ENCODE measurements around the gene MTUS2.

Gene MTUS2

DNA sequence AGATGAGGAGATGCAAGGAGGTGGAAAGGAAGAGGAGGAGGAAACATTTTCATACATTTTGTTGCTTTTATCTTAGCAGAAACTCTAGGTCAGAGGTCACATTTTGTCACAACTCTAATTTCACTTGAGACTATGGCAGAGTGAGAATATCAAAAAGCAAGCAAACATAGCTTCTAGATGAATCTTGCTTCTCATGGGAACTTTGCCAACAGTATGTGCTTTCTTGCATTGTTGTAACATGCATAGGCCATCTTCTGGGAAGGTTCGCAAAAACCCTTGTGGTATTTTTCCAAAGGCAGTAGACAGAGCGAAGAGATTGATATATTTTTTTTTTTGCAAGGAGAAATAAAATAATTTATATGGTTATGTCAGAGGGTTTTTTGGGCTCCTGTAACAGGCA, 291.3 kb downstream of the MTUS2 start:
- no peak for DNase-seq

DNA sequence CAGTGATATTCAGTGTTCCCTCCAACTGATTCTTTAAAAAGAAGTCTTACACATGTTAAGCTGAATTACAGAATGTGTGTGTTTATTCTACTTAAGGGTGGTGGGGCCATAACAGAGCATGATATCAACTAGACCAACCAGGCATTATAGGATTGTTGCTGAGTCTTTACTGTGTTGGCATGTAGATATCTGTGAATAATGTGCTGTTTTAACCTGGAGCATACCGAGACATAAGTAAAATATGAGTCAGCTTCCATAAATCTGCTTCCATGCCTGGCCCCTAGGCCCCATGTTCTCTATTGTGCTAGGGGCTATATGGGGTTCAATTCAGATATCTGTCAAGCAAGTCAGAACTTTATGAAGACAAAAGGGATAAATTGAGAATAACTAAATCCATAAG, 295.7 kb downstream of the MTUS2 start:
- DNase-seq = no peak

DNA sequence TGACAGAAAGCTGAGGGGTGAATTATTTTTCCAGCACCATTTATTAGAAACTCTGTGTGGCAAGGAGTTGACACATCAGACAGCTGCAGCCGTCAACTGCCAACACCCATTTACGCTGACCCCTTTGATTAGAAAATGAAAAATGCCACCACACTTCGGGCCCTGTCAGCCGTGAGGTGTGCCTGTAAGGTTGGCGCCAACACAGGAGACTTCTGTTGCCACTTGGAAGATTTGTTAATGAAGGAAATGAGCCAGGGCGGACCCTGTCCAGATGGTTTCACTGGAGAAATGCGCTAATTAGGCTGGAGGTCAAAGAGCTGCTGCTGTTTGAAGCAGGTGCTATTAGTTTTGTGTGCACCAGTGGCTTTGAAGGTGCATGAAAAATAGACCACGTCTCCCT, 297.5 kb downstream of the MTUS2 start:
- DNase-seq = no peak

GRCh38 chr13:29118471-29118870, 298.3 kb downstream of the MTUS2 start:
- DNase-seq = no peak

DNA sequence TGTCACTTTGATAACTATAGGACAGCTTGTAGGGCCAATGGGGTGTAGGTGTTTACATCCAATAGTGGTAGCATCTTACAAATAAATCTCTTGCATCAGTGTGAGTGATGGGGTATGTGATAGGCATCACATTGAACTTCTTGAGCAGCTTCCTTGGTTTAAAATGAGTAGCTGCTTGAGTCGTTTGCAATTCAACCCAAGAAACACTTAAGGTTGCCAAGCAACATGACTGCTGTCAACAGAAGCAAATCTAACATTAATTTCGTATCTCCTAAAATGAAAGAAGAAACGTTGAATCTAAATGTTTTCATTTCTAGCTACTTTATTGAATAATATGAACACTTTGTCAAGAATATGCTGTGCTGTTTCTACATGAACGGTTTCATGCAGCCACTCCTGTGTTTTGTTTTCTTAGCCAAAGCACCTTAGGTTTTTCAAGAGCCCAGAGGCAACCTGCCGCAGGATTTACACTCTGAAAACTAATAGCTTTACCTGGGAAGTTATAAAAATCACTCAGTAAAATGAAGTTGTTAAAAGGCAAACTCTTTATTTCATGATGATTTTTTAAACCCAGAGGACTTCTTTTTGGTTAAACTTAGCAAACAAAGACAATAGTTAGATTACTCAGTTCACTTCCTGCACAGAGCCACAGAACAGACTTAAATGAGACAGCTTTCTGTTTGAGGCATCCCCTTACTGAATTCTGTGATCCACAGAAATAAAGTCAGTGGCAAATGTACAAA, 305.2 kb downstream of the MTUS2 start:
- no peak for DNase-seq

DNA sequence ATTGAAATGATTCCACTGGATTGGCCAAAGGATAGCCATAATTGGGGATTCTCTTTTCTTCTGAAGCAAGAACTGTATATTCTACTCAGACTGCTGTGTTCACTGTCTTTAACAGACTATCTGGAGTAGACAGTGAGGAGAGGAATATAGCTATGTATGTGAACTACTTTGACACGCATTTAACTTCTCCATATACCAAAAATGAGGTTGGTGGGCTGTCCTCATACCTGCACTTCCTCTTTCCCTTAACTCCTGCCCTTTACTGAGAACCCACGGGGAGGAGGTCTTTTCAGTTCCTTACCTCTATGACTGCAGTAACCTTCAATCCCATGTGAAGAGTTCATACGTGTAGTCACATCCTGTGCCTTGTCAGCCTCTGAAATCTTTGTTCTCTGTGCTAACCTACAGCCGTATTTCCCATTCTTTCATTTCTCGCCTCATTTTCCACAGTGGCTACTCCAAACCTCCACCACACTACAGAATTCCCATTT, 305.8 kb downstream of the MTUS2 start:
- no peak for DNase-seq

DNA sequence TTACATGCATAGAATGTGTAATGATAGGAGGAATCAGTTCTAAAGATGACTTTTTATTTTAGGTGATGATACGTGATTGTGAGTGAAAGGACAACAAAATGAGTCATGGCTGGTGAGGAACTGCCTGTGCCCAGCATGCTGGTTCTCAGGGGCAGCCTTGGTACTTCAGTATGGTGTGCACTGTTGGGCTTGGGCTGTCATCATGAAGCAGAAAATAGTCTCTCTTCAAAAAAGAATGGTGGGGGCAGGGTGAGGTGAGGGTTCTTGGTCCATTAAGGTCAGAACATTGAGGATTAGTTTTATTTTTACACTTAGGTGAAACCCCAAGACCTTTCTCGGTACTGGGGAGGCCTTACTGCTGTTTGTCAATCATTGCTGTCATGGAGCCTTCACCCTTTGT, 309.5 kb downstream of the MTUS2 start:
- DNase-seq = no peak

DNA sequence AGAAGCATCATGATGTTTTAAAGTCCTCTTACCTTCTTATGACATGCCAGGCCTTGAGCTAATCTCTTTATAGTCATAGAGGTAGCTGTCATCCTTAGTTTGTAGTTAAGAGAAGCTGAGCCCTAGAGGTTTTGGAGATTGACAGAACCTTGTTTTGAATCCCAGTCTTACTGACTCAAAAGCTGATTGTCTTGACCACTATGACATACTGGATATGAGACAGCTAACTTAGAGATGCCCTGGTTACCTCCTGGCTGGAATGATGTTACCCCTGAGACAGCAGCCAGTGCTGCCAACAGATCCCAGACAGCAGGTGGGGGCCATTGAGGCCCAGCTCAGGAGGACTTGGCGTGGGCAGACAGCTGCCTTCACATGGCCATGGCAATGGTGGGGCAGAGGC, 311.0 kb downstream of the MTUS2 start:
- DNase-seq = no peak

DNA sequence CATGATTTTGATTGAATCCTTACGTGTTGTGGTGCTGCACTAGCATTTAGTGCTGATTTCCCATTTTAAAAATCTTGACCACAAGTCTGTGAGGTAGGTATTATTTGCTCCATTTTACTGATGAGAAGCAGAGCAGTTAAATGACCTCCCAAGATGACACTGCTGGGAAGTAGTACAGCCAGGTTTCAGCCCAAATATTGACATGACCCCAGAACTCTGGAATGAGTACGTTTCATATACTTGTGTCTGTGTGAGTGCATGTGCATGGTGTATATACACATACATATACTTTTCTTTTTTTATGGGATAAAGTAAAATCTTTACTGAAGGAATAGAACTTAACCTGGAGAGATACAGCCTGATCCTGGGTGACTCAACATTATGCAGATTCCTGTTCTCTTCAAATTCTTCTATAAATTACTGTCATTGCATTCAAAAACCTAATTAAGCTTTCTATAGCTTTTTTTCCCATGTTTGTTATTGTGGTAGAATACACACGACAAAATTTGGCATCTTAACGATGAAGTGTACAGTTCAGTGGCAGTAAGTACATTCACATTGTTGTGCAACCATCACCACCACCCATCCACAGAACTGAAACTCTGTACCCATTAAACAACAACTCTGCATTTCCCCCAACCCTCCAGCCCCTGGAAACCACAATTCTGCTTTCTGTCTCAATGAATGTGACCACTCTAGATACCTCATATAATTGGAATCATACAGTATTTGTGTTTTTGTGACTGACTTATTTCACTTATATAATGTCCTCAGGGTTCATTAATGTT, 311.9 kb downstream of the MTUS2 start:
- no peak for DNase-seq

GRCh38 chr13:29136341-29136740, 316.2 kb downstream of the MTUS2 start:
- no peak for DNase-seq

DNA sequence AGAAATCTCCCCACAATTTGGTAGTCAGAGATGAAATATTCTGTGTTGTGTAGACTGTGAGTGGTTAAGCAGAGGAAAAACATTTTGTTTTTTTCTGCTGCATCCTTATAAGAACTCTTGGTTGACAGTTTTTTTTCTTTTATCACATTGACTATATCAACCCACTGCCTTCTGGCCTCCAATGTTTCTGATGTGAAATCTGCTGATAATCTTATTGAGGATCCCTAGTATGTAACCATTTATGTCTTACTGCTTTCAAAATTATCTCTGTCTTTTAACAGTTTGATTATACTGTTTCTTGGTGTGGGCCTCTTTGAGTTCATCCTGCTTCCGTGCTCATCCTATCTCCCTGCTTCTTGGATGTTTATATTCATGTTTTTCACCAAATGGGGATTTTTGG, 316.9 kb downstream of the MTUS2 start:
- no peak for DNase-seq

- DNase-seq = no peak
Measured at GRCh38 chr13:29137995-29138394, 317.9 kb downstream of the MTUS2 start.

GRCh38 chr13:29140277-29140676, 320.1 kb downstream of the MTUS2 start:
- DNase-seq = no peak

GRCh38 chr13:29143847-29144246, 323.7 kb downstream of the MTUS2 start:
- no peak for DNase-seq

DNA sequence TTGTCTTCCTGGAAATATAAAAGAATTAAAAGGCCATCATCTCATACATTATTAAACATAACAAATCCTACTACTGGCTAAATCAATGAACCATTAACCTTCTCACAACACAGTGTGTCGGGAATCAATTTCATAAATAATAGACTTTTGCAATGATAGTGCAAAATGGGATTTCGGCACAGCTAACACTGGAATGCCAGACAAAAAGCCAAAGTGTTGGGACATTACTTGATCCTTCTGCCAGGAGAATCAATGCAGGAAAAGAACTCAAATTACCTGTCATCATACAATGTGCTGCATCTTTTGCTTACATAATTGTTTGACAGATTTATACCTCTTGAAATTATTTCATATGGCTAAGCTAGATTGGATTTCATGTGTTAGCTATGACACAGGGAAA, 334.3 kb downstream of the MTUS2 start:
- DNase-seq = no peak

DNA sequence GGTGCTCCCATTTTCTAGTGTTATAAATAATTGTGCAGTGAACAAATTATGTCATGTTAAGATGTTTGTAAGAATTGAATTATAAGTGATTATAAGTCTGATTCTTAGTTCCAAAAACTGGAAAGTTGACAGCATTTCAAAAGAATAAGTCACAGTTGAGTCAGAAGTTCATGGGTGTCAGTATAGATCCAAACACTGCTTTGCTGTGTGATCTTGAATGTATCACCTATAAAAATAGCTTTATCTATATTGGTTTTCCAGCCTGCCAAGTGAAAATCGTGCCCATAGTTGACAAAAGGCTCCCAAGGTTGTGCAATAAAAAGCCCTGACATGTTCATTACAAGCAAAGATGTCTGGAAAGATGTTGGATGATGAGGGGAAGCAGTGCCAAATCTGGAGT, 336.0 kb downstream of the MTUS2 start:
- no peak for DNase-seq

GRCh38 chr13:29159871-29160270, 339.7 kb downstream of the MTUS2 start:
- no peak for DNase-seq

- DNase-seq = no peak
Measured at GRCh38 chr13:29160862-29161261, 340.7 kb downstream of the MTUS2 start.

GRCh38 chr13:29161676-29162075, 341.5 kb downstream of the MTUS2 start:
- no peak for DNase-seq

DNA sequence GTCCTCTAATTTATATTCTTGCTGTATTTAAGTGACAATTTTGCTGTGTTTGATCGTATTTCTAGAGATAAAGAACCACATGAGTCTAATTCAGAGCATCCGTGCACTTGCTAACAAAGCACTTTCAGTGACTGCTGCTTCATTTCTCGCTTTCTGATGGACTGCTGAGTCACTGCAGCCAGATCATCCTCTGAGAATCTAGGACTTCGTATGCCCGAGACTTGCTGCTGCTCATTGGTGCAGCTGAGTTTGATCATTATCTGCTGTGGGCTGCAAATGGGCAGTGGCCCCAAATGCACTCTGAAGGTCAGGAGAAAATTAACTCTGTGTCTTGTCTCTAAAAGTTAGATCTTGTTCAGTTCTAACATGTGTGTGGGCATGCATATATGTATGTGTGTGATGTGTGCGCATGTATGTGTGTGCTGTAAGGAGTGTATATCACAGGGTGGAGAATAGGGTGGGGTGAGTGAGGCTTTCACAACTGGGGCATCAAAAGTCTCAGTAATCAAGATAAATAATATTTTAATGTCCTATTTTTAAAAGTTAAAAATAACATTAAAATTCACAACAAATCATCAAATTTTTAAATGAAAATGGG, 342.6 kb downstream of the MTUS2 start:
- no peak for DNase-seq

DNA sequence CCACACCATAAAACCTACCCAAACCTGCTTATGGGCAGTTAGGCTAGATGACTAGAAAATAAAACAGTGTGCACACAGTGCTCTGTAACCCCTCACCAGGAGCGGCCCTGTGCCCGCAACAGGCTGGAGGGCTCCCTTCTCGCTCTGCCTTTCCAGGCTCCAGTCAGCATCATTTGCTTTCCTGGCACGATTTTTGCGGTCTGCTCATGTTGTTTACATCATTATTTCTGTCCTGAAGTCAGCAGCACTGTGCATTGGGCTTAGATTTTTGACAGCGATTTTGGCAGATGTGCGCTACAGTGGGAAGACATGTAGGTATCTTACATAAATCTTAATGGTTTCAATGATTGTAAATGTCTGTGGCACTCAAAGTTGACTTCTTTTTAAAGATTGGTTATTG, 344.0 kb downstream of the MTUS2 start:
- no peak for DNase-seq

DNA sequence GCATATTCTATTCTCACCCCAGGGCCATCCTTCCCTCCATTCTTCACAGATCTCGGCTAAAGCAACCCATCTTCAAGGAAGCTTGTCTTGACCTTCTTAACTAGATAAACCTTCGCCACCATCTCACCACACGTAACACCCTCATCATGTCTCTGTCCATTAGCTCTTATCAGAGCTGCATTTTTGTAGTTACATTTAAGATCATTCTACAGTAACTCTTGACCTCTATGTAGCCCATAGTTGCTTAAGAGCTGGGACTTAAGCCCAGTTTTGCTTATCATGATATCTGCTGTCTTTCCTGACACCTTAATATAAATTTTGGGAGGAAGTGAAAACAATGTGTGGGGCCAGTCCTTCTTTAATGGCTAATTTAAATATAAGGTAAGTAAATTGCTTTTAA, 345.1 kb downstream of the MTUS2 start:
- DNase-seq = no peak

- no peak for DNase-seq
Measured at GRCh38 chr13:29165840-29166239, 345.7 kb downstream of the MTUS2 start.
